Measurements from ENCODE around the gene FAM174C.
A peak's percentile ranks its signal among the peaks of the same experiment; 100 is the strongest.

The FAM174C gene

DNA sequence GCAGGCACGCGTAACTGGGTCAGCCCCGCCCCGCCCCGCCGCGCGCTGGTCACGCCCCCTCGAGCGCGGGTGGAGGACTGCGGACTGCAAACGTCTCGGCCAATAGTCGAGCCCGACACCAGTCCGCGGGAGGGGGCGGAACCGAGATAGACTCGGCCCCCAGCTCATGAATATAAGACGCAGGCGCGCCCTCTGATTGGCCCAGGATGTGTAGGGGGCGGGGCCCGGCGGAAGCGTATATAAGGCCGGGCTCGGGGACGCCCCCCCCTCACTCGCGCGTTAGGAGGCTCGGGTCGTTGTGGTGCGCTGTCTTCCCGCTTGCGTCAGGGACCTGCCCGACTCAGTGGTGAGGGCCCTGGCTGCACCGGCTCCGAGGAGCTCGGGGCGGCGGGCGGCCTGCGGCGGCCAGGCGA, 6.3 kb upstream of the FAM174C start, which contains the start of gene CIRBP (continued):
- TF ChIP-seq ZNF768 (tag by site-specific recombination; IDR thresholded peaks at IDR 0.05) (no peak), ZBTB7A (tag by site-specific recombination; IDR thresholded peaks at IDR 0.05; ENCODE audit: low read depth) (no peak), ZNF571 (tag by site-specific recombination; IDR thresholded peaks at IDR 0.05) (no peak), MEIS1 (CRISPR knock-in tag; IDR thresholded peaks at IDR 0.05; ENCODE audit: borderline replicate concordance) (no peak), SP2 (tag by site-specific recombination; IDR thresholded peaks at IDR 0.05) (peak; percentile 98), ZFHX2 (tag by site-specific recombination; conservative IDR thresholded peaks at IDR 0.05) (no peak; the same call in 1 of the 2 replicates), ZNF843 (tag by site-specific recombination; IDR thresholded peaks at IDR 0.05) (no peak), KLF1 (tag by site-specific recombination; IDR thresholded peaks at IDR 0.05) (peak; percentile 80), SP3 (tag by site-specific recombination; IDR thresholded peaks at IDR 0.05) (peak; percentile 95), ZNF521 (tag by site-specific recombination; IDR thresholded peaks at IDR 0.05) (no peak), ZNF324 (tag by site-specific recombination; IDR thresholded peaks at IDR 0.05) (no peak), KLF16 (tag by site-specific recombination; IDR thresholded peaks at IDR 0.05) (peak; percentile 81; the same call in 1 of the 2 replicates), KLF10 (tag by site-specific recombination; IDR thresholded peaks at IDR 0.05) (peak; percentile 64), ZNF529 (tag by site-specific recombination; IDR thresholded peaks at IDR 0.05; ENCODE audit: insufficient replicate concordance) (no peak), ZNF433 (tag by site-specific recombination; IDR thresholded peaks at IDR 0.05; ENCODE audit: low read depth) (no peak), GLIS2 (tag by site-specific recombination; IDR thresholded peaks at IDR 0.05) (peak; percentile 79; the same call in 1 of the 2 replicates), ZNF629 (tag by site-specific recombination; IDR thresholded peaks at IDR 0.05) (0 out of 2 replicates have a peak, but pooled peaks have one; percentile 3)
- TF ChIP-seq, protein P1, sequence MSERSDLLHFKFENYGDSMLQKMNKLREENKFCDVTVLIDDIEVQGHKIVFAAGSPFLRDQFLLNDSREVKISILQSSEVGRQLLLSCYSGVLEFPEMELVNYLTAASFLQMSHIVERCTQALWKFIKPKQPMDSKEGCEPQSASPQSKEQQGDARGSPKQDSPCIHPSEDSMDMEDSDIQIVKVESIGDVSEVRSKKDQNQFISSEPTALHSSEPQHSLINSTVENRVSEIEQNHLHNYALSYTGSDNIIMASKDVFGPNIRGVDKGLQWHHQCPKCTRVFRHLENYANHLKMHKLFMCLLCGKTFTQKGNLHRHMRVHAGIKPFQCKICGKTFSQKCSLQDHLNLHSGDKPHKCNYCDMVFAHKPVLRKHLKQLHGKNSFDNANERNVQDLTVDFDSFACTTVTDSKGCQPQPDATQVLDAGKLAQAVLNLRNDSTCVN (tag by site-specific recombination; optimal IDR thresholded peaks at IDR 0.05), result peak; percentile 81
- TF ChIP-seq, protein P2, sequence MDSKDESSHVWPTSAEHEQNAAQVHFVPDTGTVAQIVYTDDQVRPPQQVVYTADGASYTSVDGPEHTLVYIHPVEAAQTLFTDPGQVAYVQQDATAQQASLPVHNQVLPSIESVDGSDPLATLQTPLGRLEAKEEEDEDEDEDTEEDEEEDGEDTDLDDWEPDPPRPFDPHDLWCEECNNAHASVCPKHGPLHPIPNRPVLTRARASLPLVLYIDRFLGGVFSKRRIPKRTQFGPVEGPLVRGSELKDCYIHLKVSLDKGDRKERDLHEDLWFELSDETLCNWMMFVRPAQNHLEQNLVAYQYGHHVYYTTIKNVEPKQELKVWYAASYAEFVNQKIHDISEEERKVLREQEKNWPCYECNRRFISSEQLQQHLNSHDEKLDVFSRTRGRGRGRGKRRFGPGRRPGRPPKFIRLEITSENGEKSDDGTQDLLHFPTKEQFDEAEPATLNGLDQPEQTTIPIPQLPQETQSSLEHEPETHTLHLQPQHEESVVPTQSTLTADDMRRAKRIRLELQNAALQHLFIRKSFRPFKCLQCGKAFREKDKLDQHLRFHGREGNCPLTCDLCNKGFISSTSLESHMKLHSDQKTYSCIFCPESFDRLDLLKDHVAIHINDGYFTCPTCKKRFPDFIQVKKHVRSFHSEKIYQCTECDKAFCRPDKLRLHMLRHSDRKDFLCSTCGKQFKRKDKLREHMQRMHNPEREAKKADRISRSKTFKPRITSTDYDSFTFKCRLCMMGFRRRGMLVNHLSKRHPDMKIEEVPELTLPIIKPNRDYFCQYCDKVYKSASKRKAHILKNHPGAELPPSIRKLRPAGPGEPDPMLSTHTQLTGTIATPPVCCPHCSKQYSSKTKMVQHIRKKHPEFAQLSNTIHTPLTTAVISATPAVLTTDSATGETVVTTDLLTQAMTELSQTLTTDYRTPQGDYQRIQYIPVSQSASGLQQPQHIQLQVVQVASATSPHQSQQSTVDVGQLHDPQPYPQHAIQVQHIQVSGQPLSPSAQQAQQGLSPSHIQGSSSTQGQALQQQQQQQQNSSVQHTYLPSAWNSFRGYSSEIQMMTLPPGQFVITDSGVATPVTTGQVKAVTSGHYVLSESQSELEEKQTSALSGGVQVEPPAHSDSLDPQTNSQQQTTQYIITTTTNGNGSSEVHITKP (tag by site-specific recombination; IDR thresholded peaks at IDR 0.05), result peak; percentile 38
- TF ChIP-seq, protein P3, sequence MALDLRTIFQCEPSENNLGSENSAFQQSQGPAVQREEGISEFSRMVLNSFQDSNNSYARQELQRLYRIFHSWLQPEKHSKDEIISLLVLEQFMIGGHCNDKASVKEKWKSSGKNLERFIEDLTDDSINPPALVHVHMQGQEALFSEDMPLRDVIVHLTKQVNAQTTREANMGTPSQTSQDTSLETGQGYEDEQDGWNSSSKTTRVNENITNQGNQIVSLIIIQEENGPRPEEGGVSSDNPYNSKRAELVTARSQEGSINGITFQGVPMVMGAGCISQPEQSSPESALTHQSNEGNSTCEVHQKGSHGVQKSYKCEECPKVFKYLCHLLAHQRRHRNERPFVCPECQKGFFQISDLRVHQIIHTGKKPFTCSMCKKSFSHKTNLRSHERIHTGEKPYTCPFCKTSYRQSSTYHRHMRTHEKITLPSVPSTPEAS (tag by site-specific recombination; IDR thresholded peaks at IDR 0.05), result no peak
- TF ChIP-seq, protein P4, sequence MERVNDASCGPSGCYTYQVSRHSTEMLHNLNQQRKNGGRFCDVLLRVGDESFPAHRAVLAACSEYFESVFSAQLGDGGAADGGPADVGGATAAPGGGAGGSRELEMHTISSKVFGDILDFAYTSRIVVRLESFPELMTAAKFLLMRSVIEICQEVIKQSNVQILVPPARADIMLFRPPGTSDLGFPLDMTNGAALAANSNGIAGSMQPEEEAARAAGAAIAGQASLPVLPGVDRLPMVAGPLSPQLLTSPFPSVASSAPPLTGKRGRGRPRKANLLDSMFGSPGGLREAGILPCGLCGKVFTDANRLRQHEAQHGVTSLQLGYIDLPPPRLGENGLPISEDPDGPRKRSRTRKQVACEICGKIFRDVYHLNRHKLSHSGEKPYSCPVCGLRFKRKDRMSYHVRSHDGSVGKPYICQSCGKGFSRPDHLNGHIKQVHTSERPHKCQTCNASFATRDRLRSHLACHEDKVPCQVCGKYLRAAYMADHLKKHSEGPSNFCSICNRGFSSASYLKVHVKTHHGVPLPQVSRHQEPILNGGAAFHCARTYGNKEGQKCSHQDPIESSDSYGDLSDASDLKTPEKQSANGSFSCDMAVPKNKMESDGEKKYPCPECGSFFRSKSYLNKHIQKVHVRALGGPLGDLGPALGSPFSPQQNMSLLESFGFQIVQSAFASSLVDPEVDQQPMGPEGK (tag by site-specific recombination; IDR thresholded peaks at IDR 0.05), result peak; percentile 94
- TF ChIP-seq, protein P5, sequence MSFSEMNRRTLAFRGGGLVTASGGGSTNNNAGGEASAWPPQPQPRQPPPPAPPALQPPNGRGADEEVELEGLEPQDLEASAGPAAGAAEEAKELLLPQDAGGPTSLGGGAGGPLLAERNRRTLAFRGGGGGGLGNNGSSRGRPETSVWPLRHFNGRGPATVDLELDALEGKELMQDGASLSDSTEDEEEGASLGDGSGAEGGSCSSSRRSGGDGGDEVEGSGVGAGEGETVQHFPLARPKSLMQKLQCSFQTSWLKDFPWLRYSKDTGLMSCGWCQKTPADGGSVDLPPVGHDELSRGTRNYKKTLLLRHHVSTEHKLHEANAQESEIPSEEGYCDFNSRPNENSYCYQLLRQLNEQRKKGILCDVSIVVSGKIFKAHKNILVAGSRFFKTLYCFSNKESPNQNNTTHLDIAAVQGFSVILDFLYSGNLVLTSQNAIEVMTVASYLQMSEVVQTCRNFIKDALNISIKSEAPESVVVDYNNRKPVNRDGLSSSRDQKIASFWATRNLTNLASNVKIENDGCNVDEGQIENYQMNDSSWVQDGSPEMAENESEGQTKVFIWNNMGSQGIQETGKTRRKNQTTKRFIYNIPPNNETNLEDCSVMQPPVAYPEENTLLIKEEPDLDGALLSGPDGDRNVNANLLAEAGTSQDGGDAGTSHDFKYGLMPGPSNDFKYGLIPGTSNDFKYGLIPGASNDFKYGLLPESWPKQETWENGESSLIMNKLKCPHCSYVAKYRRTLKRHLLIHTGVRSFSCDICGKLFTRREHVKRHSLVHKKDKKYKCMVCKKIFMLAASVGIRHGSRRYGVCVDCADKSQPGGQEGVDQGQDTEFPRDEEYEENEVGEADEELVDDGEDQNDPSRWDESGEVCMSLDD (tag by site-specific recombination; IDR thresholded peaks at IDR 0.05), result no peak
- TF ChIP-seq, protein P6, sequence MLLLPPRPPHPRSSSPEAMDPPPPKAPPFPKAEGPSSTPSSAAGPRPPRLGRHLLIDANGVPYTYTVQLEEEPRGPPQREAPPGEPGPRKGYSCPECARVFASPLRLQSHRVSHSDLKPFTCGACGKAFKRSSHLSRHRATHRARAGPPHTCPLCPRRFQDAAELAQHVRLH (tag by site-specific recombination; IDR thresholded peaks at IDR 0.05), result no peak
- TF ChIP-seq, protein P7, sequence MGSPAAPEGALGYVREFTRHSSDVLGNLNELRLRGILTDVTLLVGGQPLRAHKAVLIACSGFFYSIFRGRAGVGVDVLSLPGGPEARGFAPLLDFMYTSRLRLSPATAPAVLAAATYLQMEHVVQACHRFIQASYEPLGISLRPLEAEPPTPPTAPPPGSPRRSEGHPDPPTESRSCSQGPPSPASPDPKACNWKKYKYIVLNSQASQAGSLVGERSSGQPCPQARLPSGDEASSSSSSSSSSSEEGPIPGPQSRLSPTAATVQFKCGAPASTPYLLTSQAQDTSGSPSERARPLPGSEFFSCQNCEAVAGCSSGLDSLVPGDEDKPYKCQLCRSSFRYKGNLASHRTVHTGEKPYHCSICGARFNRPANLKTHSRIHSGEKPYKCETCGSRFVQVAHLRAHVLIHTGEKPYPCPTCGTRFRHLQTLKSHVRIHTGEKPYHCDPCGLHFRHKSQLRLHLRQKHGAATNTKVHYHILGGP (tag by site-specific recombination; IDR thresholded peaks at IDR 0.05), result no peak
- TF ChIP-seq, protein P8, sequence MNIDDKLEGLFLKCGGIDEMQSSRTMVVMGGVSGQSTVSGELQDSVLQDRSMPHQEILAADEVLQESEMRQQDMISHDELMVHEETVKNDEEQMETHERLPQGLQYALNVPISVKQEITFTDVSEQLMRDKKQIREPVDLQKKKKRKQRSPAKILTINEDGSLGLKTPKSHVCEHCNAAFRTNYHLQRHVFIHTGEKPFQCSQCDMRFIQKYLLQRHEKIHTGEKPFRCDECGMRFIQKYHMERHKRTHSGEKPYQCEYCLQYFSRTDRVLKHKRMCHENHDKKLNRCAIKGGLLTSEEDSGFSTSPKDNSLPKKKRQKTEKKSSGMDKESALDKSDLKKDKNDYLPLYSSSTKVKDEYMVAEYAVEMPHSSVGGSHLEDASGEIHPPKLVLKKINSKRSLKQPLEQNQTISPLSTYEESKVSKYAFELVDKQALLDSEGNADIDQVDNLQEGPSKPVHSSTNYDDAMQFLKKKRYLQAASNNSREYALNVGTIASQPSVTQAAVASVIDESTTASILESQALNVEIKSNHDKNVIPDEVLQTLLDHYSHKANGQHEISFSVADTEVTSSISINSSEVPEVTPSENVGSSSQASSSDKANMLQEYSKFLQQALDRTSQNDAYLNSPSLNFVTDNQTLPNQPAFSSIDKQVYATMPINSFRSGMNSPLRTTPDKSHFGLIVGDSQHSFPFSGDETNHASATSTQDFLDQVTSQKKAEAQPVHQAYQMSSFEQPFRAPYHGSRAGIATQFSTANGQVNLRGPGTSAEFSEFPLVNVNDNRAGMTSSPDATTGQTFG (tag by site-specific recombination; IDR thresholded peaks at IDR 0.05; ENCODE audit: borderline replicate concordance), result no peak
